Measurements from ENCODE around the gene ZRANB3. TPM values are rescaled to one million over a fixed set of nuclear protein-coding genes. Genes with fewer than 3 reads are reported as not detected.

The ZRANB3 gene
- total RNA-seq, 1 experiment from 2014 or later, result 14.5 TPM

- no peaks in the 10 kb centered on the region for H3K9me3 Mint-ChIP-seq (ENCODE audit: low read depth, unreplicated experiment)
- BruUV-seq (replicated peaks), result no TSS peak
- no peak overlapping the region for H3K27ac Mint-ChIP-seq (ENCODE audit: unreplicated experiment)
- H3K4me3 Mint-ChIP-seq (ENCODE audit: low read depth, unreplicated experiment), result no peak overlapping the region
- TF ChIP-seq CTCF (IDR thresholded peaks at IDR 0.05; ENCODE audit: unreplicated experiment), result no peak
- CTCF ChIA-PET, result no interaction called here
- H3K27me3 Mint-ChIP-seq (ENCODE audit: unreplicated experiment), result no peaks in the 10 kb centered on the region
- intact Hi-C loops (cut with micrococcal nuclease; ENCODE audit: unreplicated experiment), result no loop called here
- no peaks in the 10 kb centered on the region for H3K36me3 Mint-ChIP-seq (ENCODE audit: insufficient read depth, unreplicated experiment)
- DNase-seq, result no peak
- H3K4me1 Mint-ChIP-seq (ENCODE audit: low read depth, unreplicated experiment), result no peaks in the 10 kb centered on the region
Observed at GRCh38 chr2:135317375-135317774, 213.6 kb downstream of the ZRANB3 start.

GRCh38 chr2:135311962-135312361, 219.1 kb downstream of the ZRANB3 start:
- no peaks in the 10 kb centered on the region for H3K27me3 Mint-ChIP-seq (ENCODE audit: unreplicated experiment)

GRCh38 chr2:135311268-135311667, 219.8 kb downstream of the ZRANB3 start:
- DNase-seq, result no peak
- Mint-ChIP-seq H3K4me3 (ENCODE audit: low read depth, unreplicated experiment) (no peak overlapping the region), H3K9me3 (ENCODE audit: low read depth, unreplicated experiment) (no peaks in the 10 kb centered on the region), H3K4me1 (ENCODE audit: low read depth, unreplicated experiment) (no peaks in the 10 kb centered on the region), H3K27me3 (ENCODE audit: unreplicated experiment) (no peaks in the 10 kb centered on the region), H3K36me3 (ENCODE audit: insufficient read depth, unreplicated experiment) (no peaks in the 10 kb centered on the region), H3K27ac (ENCODE audit: unreplicated experiment) (no peak overlapping the region)
- intact Hi-C loops (cut with micrococcal nuclease; ENCODE audit: unreplicated experiment), result no loop called here
- TF ChIP-seq CTCF (IDR thresholded peaks at IDR 0.05; ENCODE audit: unreplicated experiment), result no peak
- BruUV-seq (replicated peaks), result no TSS peak
- CTCF ChIA-PET, result no interaction called here

More at GRCh38 chr2:135311962-135312361, 219.1 kb downstream of the ZRANB3 start:
- DNase-seq, result no peak
- TF ChIP-seq CTCF (IDR thresholded peaks at IDR 0.05; ENCODE audit: unreplicated experiment), result no peak
- no TSS peak for BruUV-seq (replicated peaks)
- H3K9me3 Mint-ChIP-seq (ENCODE audit: low read depth, unreplicated experiment), result no peaks in the 10 kb centered on the region
- CTCF ChIA-PET, result interaction anchor here (0.6 kb wide), 1 partner anchor 1530 kb away, joined by 3 read pairs; no protein-coding TSS in a partner anchor
- H3K4me3 Mint-ChIP-seq (ENCODE audit: low read depth, unreplicated experiment), result no peak overlapping the region
- H3K27ac Mint-ChIP-seq (ENCODE audit: unreplicated experiment), result no peak overlapping the region
- intact Hi-C loops (cut with micrococcal nuclease; ENCODE audit: unreplicated experiment), result no loop called here
- H3K4me1 Mint-ChIP-seq (ENCODE audit: low read depth, unreplicated experiment), result no peaks in the 10 kb centered on the region
- H3K36me3 Mint-ChIP-seq (ENCODE audit: insufficient read depth, unreplicated experiment), result no peaks in the 10 kb centered on the region

GRCh38 chr2:135304694-135305093, 226.3 kb downstream of the ZRANB3 start:
- peaks cover 2% of the 10 kb centered on the region for H3K9me3 Mint-ChIP-seq (ENCODE audit: low read depth, unreplicated experiment)

More at GRCh38 chr2:135304694-135305093, 226.3 kb downstream of the ZRANB3 start:
- Mint-ChIP-seq H3K4me1 (ENCODE audit: low read depth, unreplicated experiment) (no peaks in the 10 kb centered on the region), H3K27ac (ENCODE audit: unreplicated experiment) (no peak overlapping the region), H3K27me3 (ENCODE audit: unreplicated experiment) (no peaks in the 10 kb centered on the region), H3K36me3 (ENCODE audit: insufficient read depth, unreplicated experiment) (no peaks in the 10 kb centered on the region), H3K4me3 (ENCODE audit: low read depth, unreplicated experiment) (no peak overlapping the region)
- CTCF ChIA-PET, result no interaction called here
- no peak for TF ChIP-seq CTCF (IDR thresholded peaks at IDR 0.05; ENCODE audit: unreplicated experiment)
- no peak for DNase-seq
- no TSS peak for BruUV-seq (replicated peaks)
- intact Hi-C loops (cut with micrococcal nuclease; ENCODE audit: unreplicated experiment), result no loop called here

Measured in Calu3 (cell line).